K562 (cell line): ENCODE results near the gene ADAT1. TPM values are rescaled to one million over a fixed set of nuclear protein-coding genes. Genes with fewer than 3 reads are reported as not detected.

Source experiments
- ATAC-seq: fragments of 200-7000 bp; cut with Tn5 transposase; 3 replicates; pipeline ENCODE4 v1.9.1; 2020; ENCODE audit warnings: moderate library complexity
- BruUV-seq: library from RNA; stranded (reverse); fragments of 400-500 nt; replicated peaks from 2 replicates; lab custom pipeline; 2021; lab: Mats Ljungman, UMichigan
- CTCF ChIA-PET: fragments of 300-600 bp; formaldehyde crosslinking; extraction: SDS; loops from one replicate; lab custom pipeline; 2021; ENCODE audit warnings: low intra/inter-chr PET ratio; lab: Yijun Ruan, JAX
- POLR2A ChIA-PET: fragments of 300-600, 350-650 bp; sonication (Branson Sonifier 250); formaldehyde crosslinking; extraction: SDS; loops from one replicate; lab custom pipeline; 2021; ENCODE audit warnings: antibody characterized with exemption, inconsistent platforms; lab: Yijun Ruan, JAX
- DNase-seq, 4 experiments: peaks; one replicate each; pipeline versions ENCODE4 v3.0.0 to v3.0.0-alpha.2; 2011 to 2018; ENCODE audit warnings: low spot score in 3 of 4, mixed read lengths in 3 of 4; ENCODE audit errors: extremely low read depth in 1 of 4
- FAIRE-seq: peaks from 2 replicates; lab custom pipeline; 2011; peaks lifted over from hg19 to GRCh38; lab: Jason Lieb, UNC
- H2AFZ ChIP-seq: 2 replicates; pipeline ENCODE4 v1.6.0; 2011; ENCODE audit warnings: low read depth, low read length, control low read depth, inconsistent platforms
- H3K27ac ChIP-seq: fragments of 200-600 bp; 3 replicates; pipeline ENCODE4 v1.8.0; 2011; ENCODE audit warnings: low read depth, mild to moderate bottlenecking, control low read depth, inconsistent platforms, low read length, moderate library complexity, mixed read lengths; ENCODE audit errors: extremely low read depth
- H3K27me3 ChIP-seq, 2 experiments: fragments of 300-600 bp in 1 of 2; 2 replicates in 1 of 2; 3 replicates in 1 of 2; pipeline versions ENCODE4 v1.6.0 to v1.8.0; 2011; ENCODE audit warnings: inconsistent platforms in 2 of 2, low read length in 2 of 2, mild to moderate bottlenecking in 1 of 2, mixed read lengths in 1 of 2, moderate library complexity in 1 of 2; ENCODE audit not compliant: control insufficient read depth in 2 of 2, insufficient read depth in 2 of 2
- H3K36me3 ChIP-seq: fragments of 300-600 bp; 3 replicates; pipeline ENCODE4 v1.8.0; 2011; ENCODE audit warnings: mild to moderate bottlenecking, low read length, inconsistent platforms; ENCODE audit not compliant: control insufficient read depth, insufficient read depth
- H3K4me1 ChIP-seq, 2 experiments: fragments of 200-600 bp in 1 of 2; replicated peaks in 1 of 2; 2 replicates in 1 of 2; 3 replicates in 1 of 2; pipeline versions ENCODE4 v1.5.1 to v1.8.0; 2011; ENCODE audit warnings: inconsistent platforms in 2 of 2, low read length in 2 of 2, mild to moderate bottlenecking in 1 of 2, mixed read lengths in 1 of 2, moderate library complexity in 1 of 2; ENCODE audit not compliant: control insufficient read depth in 2 of 2, insufficient read depth in 2 of 2
- H3K4me2 ChIP-seq: 2 replicates; pipeline ENCODE4 v1.6.1; 2011; ENCODE audit warnings: low read length, control low read depth, inconsistent platforms, mixed read lengths; ENCODE audit not compliant: insufficient read depth
- H3K4me3 ChIP-seq: fragments of 200-600 bp; sonication (generic), shearing (Covaris generic); 2 replicates; pipeline ENCODE4 v1.5.1; 2016; ENCODE audit warnings: control low read depth, inconsistent platforms
- H3K79me2 ChIP-seq: fragments of 200-600 bp; 3 replicates; pipeline ENCODE4 v1.8.0; 2011; ENCODE audit warnings: low read length, inconsistent platforms; ENCODE audit not compliant: control insufficient read depth, insufficient read depth
- H3K9ac ChIP-seq, 2 experiments: 2 replicates each; pipeline versions ENCODE4 v1.6.0 to v1.6.1; 2011; ENCODE audit warnings: low read depth in 2 of 2, low read length in 2 of 2, control low read depth in 1 of 2, inconsistent platforms in 1 of 2, mild to moderate bottlenecking in 1 of 2, mixed read lengths in 1 of 2; ENCODE audit not compliant: insufficient read depth in 1 of 2
- H3K9me1 ChIP-seq: one replicate; pipeline ENCODE4 v1.6.0; 2011; ENCODE audit warnings: inconsistent platforms, mild to moderate bottlenecking, low read length, moderate library complexity; ENCODE audit not compliant: control insufficient read depth, insufficient read depth
- H3K9me3 ChIP-seq: replicated peaks from 2 replicates; pipeline ENCODE4 v1.5.1; 2011; ENCODE audit warnings: low read depth, low read length, inconsistent platforms; ENCODE audit not compliant: control insufficient read depth, insufficient read depth
- H4K20me1 ChIP-seq: replicated peaks from 2 replicates; pipeline ENCODE4 v1.6.1; 2011; ENCODE audit warnings: low read length, inconsistent platforms, mixed read lengths; ENCODE audit not compliant: control insufficient read depth, insufficient read depth
- CEBPB ChIP-seq: fragments of 450-650 bp; IDR thresholded peaks from 2 replicates; pipeline ENCODE4 v1.6.1; 2016; ENCODE audit warnings: missing genetic modification characterization, missing compliant biosample characterization
- CEBPG ChIP-seq, 3 experiments: fragments of 200-800 bp in 1 of 3; sonication (Bioruptor generic) in 1 of 3; sonication (generic) in 1 of 3; formaldehyde crosslinking in 1 of 3; IDR thresholded peaks in 2 of 3; conservative IDR thresholded peaks in 1 of 3; 2 replicates each; pipeline versions ENCODE4 v1.6.1 to v1.8.0; 2016 to 2022; ENCODE audit warnings: missing compliant biosample characterization in 2 of 3, missing genetic modification characterization in 2 of 3, mild to moderate bottlenecking in 1 of 3, missing genetic modification reagents in 1 of 3
- PRDM10 ChIP-seq: fragments of 450-650 bp; IDR thresholded peaks from 2 replicates; pipeline ENCODE4 v1.6.1; 2018; ENCODE audit not compliant: partially characterized antibody
- SIX5 ChIP-seq, 2 experiments: IDR thresholded peaks; 2 replicates each; pipeline ENCODE4 v1.6.1; 2011; ENCODE audit warnings: low read length in 2 of 2, borderline replicate concordance in 1 of 2, low read depth in 1 of 2, mild to moderate bottlenecking in 1 of 2, moderate library complexity in 1 of 2; ENCODE audit not compliant: insufficient read depth in 1 of 2
- SREBF2 ChIP-seq: sonication (generic); formaldehyde crosslinking; IDR thresholded peaks from 2 replicates; pipeline ENCODE4 v1.4.0; 2020; ENCODE audit warnings: mild to moderate bottlenecking, missing genetic modification reagents
- ZNF12 ChIP-seq: sonication (generic); formaldehyde crosslinking; IDR thresholded peaks from 2 replicates; pipeline ENCODE4 v1.4.0; 2020; ENCODE audit warnings: mild to moderate bottlenecking, missing genetic modification reagents
- ZNF384 ChIP-seq: IDR thresholded peaks from 2 replicates; pipeline ENCODE4 v1.6.1; 2012; ENCODE audit warnings: low read depth, low read length, improper control_type of control experiment
- WGBS: fragments of 100-300 bp; shearing (Covaris generic); methylation state at CpG from one replicate; pipeline ENCODE4 v1.1.6; 2016; ENCODE audit warnings: low coverage, mixed read lengths; ENCODE audit not compliant: insufficient coverage; ENCODE audit errors: missing lambda C conversion rate; 5-methylcytosine and 5-hydroxymethylcytosine counted together
- in situ Hi-C: fragments of 300-500 bp; cut with MboI; formaldehyde crosslinking; loops from 4 replicates; pipeline ENCODE4 v1.15.0; 2018; ENCODE audit warnings: inconsistent platforms, mixed read lengths
- intact Hi-C: fragments of 100-400 bp; cut with micrococcal nuclease; formaldehyde crosslinking; loops from 2 replicates; pipeline ENCODE4 v1.14.2; 2022
- polyA plus RNA-seq, 8 experiments: library from polyadenylated mRNA; depleted of rRNA in 4 of 8; stranded (reverse) in 5 of 8; unstranded in 3 of 8; fragments of >200 nt; fragmentation: Nextera tagmentation in 2 of 8; fragmentation: Illumina TruSeq in 1 of 8; extraction: Ambion mirVana in 2 of 8; extraction: Trizol in 1 of 8; gene quantifications; 2 replicates each; pipeline versions ENCODE4 v1.2.1 to v1.2.3, GENCODE V29; 2011 to 2014; ENCODE audit warnings: inconsistent platforms in 1 of 8, missing spikeins in 1 of 8
- total RNA-seq, 7 experiments: library from RNA; depleted of rRNA in 6 of 7; stranded (reverse); fragments of >200 nt in 6 of 7; fragmentation: Illumina TruSeq in 2 of 7; extraction: Trizol in 2 of 7; gene quantifications; 2 replicates each; pipeline versions ENCODE4 v1.2.1 to v1.2.3, GENCODE V29; 2011 to 2021; ENCODE audit warnings: low replicate concordance in 1 of 7

The ADAT1 gene
- total and polyA plus RNA-seq, 9 of the 15 experiments (the other 6 are each of a cell fraction or from before 2014, with no cell fraction given): 16.0 to 36.7 (median 28.2) TPM

- Histone ChIP-seq H3K9me3 (no peaks in the 10 kb centered on the region), H3K9ac (no peak overlapping the region), H3K9me1 (no peaks in the 10 kb centered on the region), H3K36me3 (peaks cover 35% of the 10 kb centered on the region), H3K27me3 (no peaks in the 10 kb centered on the region), H3K79me2 (peaks cover 14% of the 10 kb centered on the region), H3K27ac (no peak overlapping the region), H3K4me2 (no peak overlapping the region), H3K4me1 (peaks cover 20 to 27% of the 10 kb centered on the region in 2 experiments), H2AFZ (no peak overlapping the region), H4K20me1 (no peaks in the 10 kb centered on the region), H3K4me3 (no peak overlapping the region)
- DNase-seq: no peak
- in situ Hi-C loops: no loop called here
- POLR2A ChIA-PET: interaction anchor here (0.9 kb wide), 1 partner anchor 9 kb away, joined by 3 read pairs; no protein-coding TSS in a partner anchor
- no peak for FAIRE-seq
- intact Hi-C loops: no loop called here
- CTCF ChIA-PET: no interaction called here
- 93% methylated on average over 2 of the region's 2 CpGs for WGBS
- BruUV-seq: no TSS peak
- no peak for ATAC-seq
- TF ChIP-seq PRDM10 (no peak), SIX5 (IDR thresholded peaks at IDR 0.05; ENCODE audit: borderline replicate concordance in 1 of 2, insufficient read depth in 1 of 2, low read depth in 1 of 2, low read length in 2 of 2) (no peak), SREBF2 (CRISPR knock-in tag) (no peak), ZNF12 (CRISPR knock-in tag) (no peak), CEBPG (CRISPR knock-in tag; IDR thresholded peaks at IDR 0.05) (no peak), CEBPG (tag; conservative IDR thresholded peaks at IDR 0.05 in 1 of 2, IDR thresholded peaks at IDR 0.05 in 1 of 2) (peak in 1 of 2 experiments; percentile 48; a peak in 1 of 4 replicates), ZNF384 (no peak), CEBPB (tag) (peak; percentile 72)
These were observed 4.3 kb downstream of the ADAT1 start for GRCh38 chr16:75618780-75619179.
